PC-9 (cell line): ENCODE results near the gene UTY. TPM values are rescaled to one million over a fixed set of nuclear protein-coding genes. Genes with fewer than 3 reads are reported as not detected.

Source experiments
- BruUV-seq: library from RNA; stranded (reverse); fragments of 400-500 nt; replicated peaks from 2 replicates; lab custom pipeline; 2021; lab: Mats Ljungman, UMichigan
- CTCF ChIA-PET: fragments of 300-600 bp; sonication (Branson Sonifier 250); formaldehyde crosslinking; loops from one replicate; lab custom pipeline; 2022; ENCODE audit warnings: antibody characterized with exemption; lab: Charles Lee
- POLR2A ChIA-PET: fragments of 300-600 bp; sonication (Branson Sonifier 250); formaldehyde crosslinking; loops from one replicate; lab custom pipeline; 2022; ENCODE audit warnings: antibody characterized with exemption; ENCODE audit not compliant: unreplicated experiment; lab: Charles Lee
- DNase-seq, 2 experiments: peaks; one replicate each; pipeline versions ENCODE4 v3.0.0 to v3.0.0-alpha.2; 2015 to 2022; ENCODE audit warnings: mixed read lengths in 1 of 2
- H2AFZ ChIP-seq: fragments of 200-600 bp; sonication (generic); 2 replicates; pipeline ENCODE4 v1.8.1; 2017; ENCODE audit warnings: antibody characterized with exemption
- H3F3A ChIP-seq: fragments of 200-600 bp; sonication (generic); 2 replicates; pipeline ENCODE4 v1.8.1; 2017; ENCODE audit warnings: antibody characterized with exemption, mild to moderate bottlenecking, low read depth; ENCODE audit not compliant: insufficient read depth
- H3K27ac ChIP-seq: fragments of 200-600 bp; sonication (generic); 2 replicates; pipeline ENCODE4 v1.6.1; 2016; ENCODE audit warnings: mixed run types
- H3K27me3 ChIP-seq: fragments of 200-600 bp; sonication (generic); 2 replicates; pipeline ENCODE4 v1.6.1; 2016; ENCODE audit warnings: low read depth, mixed run types; ENCODE audit not compliant: insufficient read depth
- H3K36me3 ChIP-seq: fragments of 200-600 bp; sonication (generic); 2 replicates; pipeline ENCODE4 v1.6.1; 2016; ENCODE audit warnings: low read depth, mixed run types
- H3K4me1 ChIP-seq: fragments of 200-600 bp; sonication (generic); replicated peaks from 2 replicates; pipeline ENCODE4 v1.6.1; 2016; ENCODE audit warnings: mixed run types; ENCODE audit not compliant: insufficient read depth
- H3K4me2 ChIP-seq: fragments of 200-600 bp; sonication (generic); 2 replicates; pipeline ENCODE4 v1.6.1; 2017; ENCODE audit warnings: mixed run types
- H3K4me3 ChIP-seq: fragments of 200-600 bp; sonication (generic); 2 replicates; pipeline ENCODE4 v1.6.1; 2016; ENCODE audit warnings: mixed run types
- H3K79me2 ChIP-seq: fragments of 200-600 bp; sonication (generic); 2 replicates; pipeline ENCODE4 v1.6.1; 2017; ENCODE audit warnings: low read depth, mixed run types
- H3K9me2 ChIP-seq: fragments of 200-600 bp; sonication (generic); 2 replicates; pipeline ENCODE4 v1.8.1; 2017; ENCODE audit warnings: mild to moderate bottlenecking; ENCODE audit not compliant: insufficient read depth
- H3K9me3 ChIP-seq: fragments of 200-600 bp; sonication (generic); 2 replicates; pipeline ENCODE4 v1.8.1; 2016; ENCODE audit warnings: low read depth; ENCODE audit not compliant: insufficient read depth
- H4K20me1 ChIP-seq: fragments of 200-600 bp; sonication (generic); 2 replicates; pipeline ENCODE4 v1.8.1; 2017; ENCODE audit not compliant: insufficient read depth
- EZH2 ChIP-seq: fragments of 200-600 bp; sonication (generic); IDR thresholded peaks from 2 replicates; pipeline ENCODE4 v1.8.0; 2017; ENCODE audit warnings: antibody characterized with exemption, low read depth
- intact Hi-C: fragments of 100-400 bp; cut with micrococcal nuclease; formaldehyde crosslinking; loops from one replicate; pipeline ENCODE4 v1.10.0; 2022; ENCODE audit not compliant: unreplicated experiment
- total RNA-seq: library from RNA; stranded (reverse); gene quantifications from 2 replicates; pipeline ENCODE4 v1.2.3, GENCODE V29; 2021
- TF ChIP-seq, protein P1 (sequence below): fragments of 200-600 bp; sonication (generic); conservative IDR thresholded peaks from 2 replicates; pipeline ENCODE4 v1.6.1; 2017; ENCODE audit warnings: mixed run types, antibody characterized with exemption, mild to moderate bottlenecking, moderate library complexity

UTY gene
- total RNA-seq, 1 experiment from 2014 or later, result not detected

DNA sequence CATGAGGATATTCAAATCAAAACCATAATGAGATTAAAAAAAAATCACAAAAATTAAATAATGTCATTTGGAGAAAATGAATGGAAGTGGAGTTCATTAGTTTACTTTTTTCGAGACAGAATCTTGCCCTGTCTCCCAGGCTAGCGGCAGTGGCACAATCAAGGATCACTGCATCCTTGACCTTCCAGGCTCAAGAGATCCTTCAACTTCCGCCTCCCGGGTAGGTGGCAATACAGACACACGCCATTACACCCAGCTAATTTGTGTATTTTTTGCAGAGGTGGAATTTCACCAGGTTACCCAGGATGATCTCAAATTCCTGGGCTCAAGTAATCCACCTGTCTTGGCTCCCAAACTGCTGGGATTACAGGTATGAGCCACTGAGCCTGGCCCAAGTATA is 236.1 kb downstream of the UTY start:
- BruUV-seq, result no TSS peak
- no peak overlapping the region for H3K27ac ChIP-seq
- H3K4me3 ChIP-seq, result no peak overlapping the region
- H3K4me2 ChIP-seq, result no peak overlapping the region
- no peaks in the 10 kb centered on the region for H4K20me1 ChIP-seq
- intact Hi-C loops, result no loop called here
- CTCF ChIA-PET, result no interaction called here
- no peaks in the 10 kb centered on the region for H3K79me2 ChIP-seq
- H3K9me2 ChIP-seq, result no peaks in the 10 kb centered on the region
- no peak overlapping the region for H2AFZ ChIP-seq
- no peaks in the 10 kb centered on the region for H3K4me1 ChIP-seq
- no peaks in the 10 kb centered on the region for H3K36me3 ChIP-seq
- no peaks in the 10 kb centered on the region for H3K27me3 ChIP-seq
- no peak for TF ChIP-seq EZH2
- TF ChIP-seq, protein P1, sequence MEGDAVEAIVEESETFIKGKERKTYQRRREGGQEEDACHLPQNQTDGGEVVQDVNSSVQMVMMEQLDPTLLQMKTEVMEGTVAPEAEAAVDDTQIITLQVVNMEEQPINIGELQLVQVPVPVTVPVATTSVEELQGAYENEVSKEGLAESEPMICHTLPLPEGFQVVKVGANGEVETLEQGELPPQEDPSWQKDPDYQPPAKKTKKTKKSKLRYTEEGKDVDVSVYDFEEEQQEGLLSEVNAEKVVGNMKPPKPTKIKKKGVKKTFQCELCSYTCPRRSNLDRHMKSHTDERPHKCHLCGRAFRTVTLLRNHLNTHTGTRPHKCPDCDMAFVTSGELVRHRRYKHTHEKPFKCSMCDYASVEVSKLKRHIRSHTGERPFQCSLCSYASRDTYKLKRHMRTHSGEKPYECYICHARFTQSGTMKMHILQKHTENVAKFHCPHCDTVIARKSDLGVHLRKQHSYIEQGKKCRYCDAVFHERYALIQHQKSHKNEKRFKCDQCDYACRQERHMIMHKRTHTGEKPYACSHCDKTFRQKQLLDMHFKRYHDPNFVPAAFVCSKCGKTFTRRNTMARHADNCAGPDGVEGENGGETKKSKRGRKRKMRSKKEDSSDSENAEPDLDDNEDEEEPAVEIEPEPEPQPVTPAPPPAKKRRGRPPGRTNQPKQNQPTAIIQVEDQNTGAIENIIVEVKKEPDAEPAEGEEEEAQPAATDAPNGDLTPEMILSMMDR, result no peak
- DNase-seq, result no peak
- no peaks in the 10 kb centered on the region for H3K9me3 ChIP-seq
- POLR2A ChIA-PET, result no interaction called here
- H3F3A ChIP-seq, result no peaks in the 10 kb centered on the region

DNA sequence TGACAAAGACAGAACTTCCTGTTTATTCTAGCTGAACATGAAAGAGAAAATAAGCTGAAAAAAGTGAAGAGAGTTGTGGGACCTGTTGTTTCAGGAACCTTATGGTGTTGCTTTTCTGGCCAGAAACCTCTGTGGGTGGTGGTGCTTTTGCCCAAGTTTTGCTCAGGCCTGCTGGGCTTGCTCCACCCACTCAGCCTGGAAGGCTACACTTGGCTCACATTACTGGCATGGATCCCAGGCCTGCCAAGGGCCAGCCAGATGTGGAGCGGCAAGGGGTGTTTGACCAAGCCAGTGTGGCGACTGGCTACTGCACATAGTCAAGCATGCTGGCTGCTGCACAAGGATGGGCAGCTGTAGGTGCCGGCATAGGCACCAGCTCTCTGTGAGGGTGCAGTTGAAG is 245.9 kb downstream of the UTY start:
- H4K20me1 ChIP-seq, result no peaks in the 10 kb centered on the region
- no peaks in the 10 kb centered on the region for H3K4me1 ChIP-seq
- no peaks in the 10 kb centered on the region for H3K9me3 ChIP-seq
- BruUV-seq, result no TSS peak
- H3K79me2 ChIP-seq, result no peaks in the 10 kb centered on the region
- no peaks in the 10 kb centered on the region for H3K9me2 ChIP-seq
- TF ChIP-seq, protein P1, result no peak
- TF ChIP-seq EZH2, result no peak
- H3K27ac ChIP-seq, result no peak overlapping the region
- no peak overlapping the region for H3K4me3 ChIP-seq
- H3K27me3 ChIP-seq, result no peaks in the 10 kb centered on the region
- H3K4me2 ChIP-seq, result no peak overlapping the region
- no peaks in the 10 kb centered on the region for H3K36me3 ChIP-seq
- intact Hi-C loops, result no loop called here
- H3F3A ChIP-seq, result no peaks in the 10 kb centered on the region
- DNase-seq, result no peak
- ChIA-PET POLR2A (no interaction called here), CTCF (no interaction called here)
- no peak overlapping the region for H2AFZ ChIP-seq

DNA sequence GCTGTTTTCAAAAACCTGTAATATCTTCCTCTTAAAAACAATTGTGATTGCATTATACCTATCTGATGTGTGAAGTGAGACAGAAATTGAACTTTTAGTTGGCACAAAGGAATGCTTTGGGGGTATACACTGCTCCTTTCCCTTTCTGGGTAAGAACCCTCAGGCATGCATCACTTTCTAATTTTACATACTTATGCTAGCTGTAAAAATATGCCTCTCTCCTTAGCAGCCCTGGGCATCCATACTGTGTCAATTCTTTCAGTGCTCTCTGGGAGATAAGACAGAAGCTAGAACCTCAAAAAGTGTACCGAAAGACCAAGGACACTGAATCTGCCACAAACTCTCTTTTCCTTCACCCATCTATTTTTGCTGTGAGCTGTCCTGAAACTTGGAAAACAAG is 246.7 kb downstream of the UTY start:
- no peaks in the 10 kb centered on the region for H3K9me2 ChIP-seq
- no peak overlapping the region for H3K4me2 ChIP-seq
- H3K36me3 ChIP-seq, result no peaks in the 10 kb centered on the region
- ChIA-PET POLR2A (no interaction called here), CTCF (no interaction called here)
- H3F3A ChIP-seq, result no peaks in the 10 kb centered on the region
- H3K27me3 ChIP-seq, result no peaks in the 10 kb centered on the region
- TF ChIP-seq, protein P1, result no peak
- TF ChIP-seq EZH2, result no peak
- DNase-seq, result no peak
- H3K9me3 ChIP-seq, result no peaks in the 10 kb centered on the region
- no peak overlapping the region for H3K4me3 ChIP-seq
- H2AFZ ChIP-seq, result no peak overlapping the region
- H3K27ac ChIP-seq, result no peak overlapping the region
- H4K20me1 ChIP-seq, result no peaks in the 10 kb centered on the region
- no peaks in the 10 kb centered on the region for H3K4me1 ChIP-seq
- intact Hi-C loops, result no loop called here
- no TSS peak for BruUV-seq
- no peaks in the 10 kb centered on the region for H3K79me2 ChIP-seq
